H1 (cell line): ENCODE measurements around the gene SND1. TPM values are rescaled to one million over a fixed set of nuclear protein-coding genes. Genes with fewer than 3 reads are reported as not detected.

Source experiments
- CTCF ChIA-PET: fragments of 300-600 bp; sonication (Branson Sonifier 250); formaldehyde crosslinking; loops from one replicate; lab custom pipeline; 2021; ENCODE audit not compliant: partially characterized antibody; lab: Charles Lee
- POLR2A ChIA-PET: fragments of 300-600 bp; sonication (Branson Sonifier 250); formaldehyde crosslinking; loops from one replicate; lab custom pipeline; 2021; ENCODE audit warnings: inconsistent platforms; ENCODE audit not compliant: partially characterized antibody; lab: Charles Lee
- DNase-seq, 2 experiments: peaks; one replicate each; pipeline versions ENCODE4 v3.0.0 to v3.0.0-alpha.2; 2010 to 2022; ENCODE audit warnings: low spot score in 2 of 2, low read depth in 1 of 2, mixed read lengths in 1 of 2
- FAIRE-seq: peaks from 2 replicates; lab custom pipeline; 2011; peaks lifted over from hg19 to GRCh38; lab: Jason Lieb, UNC
- H2AFZ ChIP-seq: 2 replicates; pipeline ENCODE4 v1.8.1; 2012; ENCODE audit warnings: low read length, inconsistent platforms
- H2AK5ac ChIP-seq: 2 replicates; pipeline ENCODE4 v1.6.1; 2013; ENCODE audit warnings: low read depth, low read length
- H2BK120ac ChIP-seq: replicated peaks from 2 replicates; pipeline ENCODE3; 2013; ENCODE audit warnings: low read depth, low read length, inconsistent platforms
- H2BK12ac ChIP-seq: 2 replicates; pipeline ENCODE4 v1.6.1; 2013; ENCODE audit warnings: low read depth, low read length
- H2BK15ac ChIP-seq: 2 replicates; pipeline ENCODE4 v1.6.1; 2013; ENCODE audit warnings: low read length
- H2BK20ac ChIP-seq: 2 replicates; pipeline ENCODE4 v1.6.1; 2013; ENCODE audit warnings: low read length
- H2BK5ac ChIP-seq: 2 replicates; pipeline ENCODE4 v1.6.1; 2013; ENCODE audit warnings: low read depth, low read length
- H3K14ac ChIP-seq: 2 replicates; pipeline ENCODE4 v1.6.1; 2013; ENCODE audit warnings: inconsistent platforms; ENCODE audit not compliant: insufficient read length
- H3K18ac ChIP-seq: 2 replicates; pipeline ENCODE4 v1.6.1; 2013; ENCODE audit warnings: low read length; ENCODE audit errors: extremely low read depth
- H3K23ac ChIP-seq: 2 replicates; pipeline ENCODE4 v1.6.1; 2013; ENCODE audit warnings: inconsistent platforms; ENCODE audit not compliant: insufficient read length
- H3K23me2 ChIP-seq: 2 replicates; pipeline ENCODE4 v1.6.1; 2013; ENCODE audit warnings: low read depth, low read length
- H3K27ac ChIP-seq: 2 replicates; pipeline ENCODE4 v1.6.1; 2011; ENCODE audit warnings: low read depth, low read length, inconsistent platforms
- H3K27me3 ChIP-seq, 4 experiments: replicated peaks in 1 of 4; 1 replicate in 1 of 4; 2 replicates in 3 of 4; pipeline versions ENCODE4 v1.6.1 to v1.8.1; 2011 to 2013; ENCODE audit warnings: low read length in 3 of 4, mild to moderate bottlenecking in 3 of 4, inconsistent platforms in 2 of 4, mixed read lengths in 2 of 4, moderate library complexity in 1 of 4; ENCODE audit not compliant: control insufficient read depth in 3 of 4, insufficient read depth in 3 of 4; ENCODE audit errors: extremely low read depth in 1 of 4
- H3K36me3 ChIP-seq, 4 experiments: 2 replicates each; pipeline versions ENCODE4 v1.6.1 to v1.8.1; 2011 to 2013; ENCODE audit warnings: mild to moderate bottlenecking in 4 of 4, low read length in 3 of 4, moderate library complexity in 2 of 4, control low read depth in 1 of 4, inconsistent platforms in 1 of 4; ENCODE audit not compliant: insufficient read depth in 4 of 4, control insufficient read depth in 2 of 4
- H3K4ac ChIP-seq: replicated peaks from 2 replicates; pipeline ENCODE3; 2013; ENCODE audit warnings: low read length, low read depth, mixed read lengths, inconsistent platforms; ENCODE audit not compliant: insufficient read length
- H3K4me1 ChIP-seq, 4 experiments: replicated peaks in 1 of 4; 1 replicate in 1 of 4; 2 replicates in 3 of 4; pipeline versions ENCODE4 v1.6.1 to v1.8.1; 2011 to 2013; ENCODE audit warnings: low read length in 3 of 4, inconsistent platforms in 2 of 4, mixed read lengths in 1 of 4; ENCODE audit not compliant: insufficient read depth in 4 of 4, control insufficient read depth in 3 of 4
- H3K4me2 ChIP-seq, 2 experiments: 2 replicates each; pipeline versions ENCODE4 v1.6.1 to v1.8.1; 2011 to 2013; ENCODE audit warnings: low read depth in 2 of 2, low read length in 2 of 2, control low read depth in 1 of 2, inconsistent platforms in 1 of 2, mild to moderate bottlenecking in 1 of 2; ENCODE audit not compliant: insufficient read depth in 1 of 2
- H3K4me3 ChIP-seq, 4 experiments: fragments of 200-600, 300-600 bp in 1 of 4; sonication (generic), shearing (Covaris generic), sonication (Bioruptor Twin) in 1 of 4; 2 replicates each; pipeline versions ENCODE4 v1.5.1 to v1.8.1; 2011 to 2016; ENCODE audit warnings: low read length in 4 of 4, low read depth in 3 of 4, control low read depth in 2 of 4, inconsistent platforms in 2 of 4, mild to moderate bottlenecking in 2 of 4, mixed read lengths in 1 of 4, moderate library complexity in 1 of 4; ENCODE audit not compliant: insufficient read depth in 2 of 4; ENCODE audit errors: extremely low read depth in 1 of 4
- H3K56ac ChIP-seq: replicated peaks from 2 replicates; pipeline ENCODE3; 2013; ENCODE audit warnings: low read depth, mild to moderate bottlenecking, mixed read lengths, low read length, inconsistent platforms; ENCODE audit not compliant: insufficient read length
- H3K79me1 ChIP-seq: 2 replicates; pipeline ENCODE4 v1.6.1; 2013; ENCODE audit warnings: low read depth, low read length, control low read depth
- H3K79me2 ChIP-seq, 2 experiments: 2 replicates each; pipeline versions ENCODE4 v1.6.1 to v1.8.1; 2012 to 2013; ENCODE audit warnings: low read length in 2 of 2, mild to moderate bottlenecking in 2 of 2, inconsistent platforms in 1 of 2; ENCODE audit not compliant: insufficient read depth in 2 of 2, control insufficient read depth in 1 of 2
- H3K9ac ChIP-seq, 4 experiments: replicated peaks in 1 of 4; 1 replicate in 1 of 4; 2 replicates in 3 of 4; pipeline versions ENCODE4 v1.6.1 to v1.8.1; 2011 to 2013; ENCODE audit warnings: low read depth in 3 of 4, low read length in 3 of 4, control low read depth in 2 of 4, mild to moderate bottlenecking in 2 of 4, moderate library complexity in 2 of 4, inconsistent platforms in 1 of 4; ENCODE audit errors: extremely low read depth in 1 of 4
- H3K9me3 ChIP-seq, 2 experiments: 2 replicates each; pipeline versions ENCODE4 v1.6.1 to v1.8.1; 2012 to 2013; ENCODE audit warnings: mild to moderate bottlenecking in 2 of 2, moderate library complexity in 2 of 2, control low read depth in 1 of 2, inconsistent platforms in 1 of 2, low read depth in 1 of 2, low read length in 1 of 2, mixed read lengths in 1 of 2; ENCODE audit not compliant: insufficient read depth in 2 of 2
- H4K20me1 ChIP-seq, 2 experiments: replicated peaks in 1 of 2; 2 replicates each; pipeline versions ENCODE3 to v1.8.1; 2011 to 2013; ENCODE audit warnings: inconsistent platforms in 2 of 2, low read length in 2 of 2, mild to moderate bottlenecking in 1 of 2; ENCODE audit not compliant: insufficient read depth in 2 of 2, control insufficient read depth in 1 of 2
- H4K5ac ChIP-seq: 2 replicates; pipeline ENCODE4 v1.6.1; 2013; ENCODE audit warnings: low read length, low read depth, mixed read lengths, inconsistent platforms; ENCODE audit not compliant: insufficient read length
- H4K8ac ChIP-seq: 2 replicates; pipeline ENCODE4 v1.8.0; 2013; ENCODE audit warnings: mild to moderate bottlenecking, moderate library complexity, low read length, inconsistent platforms; ENCODE audit not compliant: insufficient read depth; ENCODE audit errors: extremely low read depth
- H4K91ac ChIP-seq: replicated peaks from 2 replicates; pipeline ENCODE3; 2013; ENCODE audit warnings: low read length, mixed read lengths, inconsistent platforms; ENCODE audit not compliant: insufficient read length
- CBX5 ChIP-seq: fragments of 300-800, 300-1000 bp; sonication (generic); IDR thresholded peaks from 2 replicates; pipeline ENCODE4 v1.7.1; 2016; ENCODE audit warnings: antibody characterized with exemption, low read length, low read depth
- CBX8 ChIP-seq: fragments of 300-800, 300-1000 bp; sonication (generic); IDR thresholded peaks from 2 replicates; pipeline ENCODE4 v1.7.1; 2016; ENCODE audit warnings: low read depth, low read length, borderline replicate concordance
- CHD2 ChIP-seq: IDR thresholded peaks from 2 replicates; pipeline ENCODE4 v1.6.1; 2012; ENCODE audit warnings: low read length, improper control_type of control experiment
- CREB1 ChIP-seq: IDR thresholded peaks from 2 replicates; pipeline ENCODE4 v1.6.1; 2012; ENCODE audit warnings: inconsistent platforms
- KDM4A ChIP-seq: IDR thresholded peaks from one replicate; pipeline ENCODE4 v1.7.1; 2012; ENCODE audit warnings: low read depth, mild to moderate bottlenecking, moderate library complexity, low read length, inconsistent platforms; ENCODE audit not compliant: severe bottlenecking
- POLR2A ChIP-seq, 2 experiments: IDR thresholded peaks; 1 replicate in 1 of 2; 2 replicates in 1 of 2; pipeline ENCODE4 v1.6.1; 2011; ENCODE audit warnings: low read depth in 2 of 2, low read length in 2 of 2, mild to moderate bottlenecking in 2 of 2; ENCODE audit errors: control extremely low read depth in 1 of 2
- SRF ChIP-seq: IDR thresholded peaks from 2 replicates; pipeline ENCODE4 v1.6.1; 2011; ENCODE audit warnings: mild to moderate bottlenecking, low read depth, low read length, moderate library complexity
- USF2 ChIP-seq: IDR thresholded peaks from 2 replicates; pipeline ENCODE4 v1.6.1; 2011; ENCODE audit warnings: low read length, improper control_type of control experiment
- WGBS, 2 experiments: shearing (Covaris generic) in 1 of 2; methylation state at CpG; one replicate each; pipeline versions ENCODE4 v1.1.6 to v1.1.7; 2013 to 2015; ENCODE audit warnings: low lambda C conversion rate in 2 of 2, mixed read lengths in 2 of 2, inconsistent platforms in 1 of 2, low coverage in 1 of 2, missing lambda C conversion rate in 1 of 2; ENCODE audit not compliant: insufficient replicate concordance in 2 of 2, insufficient coverage in 1 of 2, insufficient read length in 1 of 2; ENCODE audit errors: extremely low coverage in 1 of 2, missing lambda C conversion rate in 1 of 2; 5-methylcytosine and 5-hydroxymethylcytosine counted together
- polyA plus RNA-seq, 7 experiments: library from polyadenylated mRNA; depleted of rRNA in 3 of 7; stranded (reverse) in 5 of 7; unstranded in 2 of 7; fragments of >200 nt in 5 of 7; fragments of 200-250 nt in 2 of 7; gene quantifications; 1 replicate in 5 of 7; 2 replicates in 1 of 7; 4 replicates in 1 of 7; pipeline versions ENCODE4 v1.2.1 to v1.2.3, GENCODE V29; 2011 to 2013; ENCODE audit warnings: missing spikeins in 2 of 7, mixed read lengths in 2 of 7
- total RNA-seq: library from RNA; stranded (reverse); fragmentation: NEBNext Ultra II Directional; extraction: Animal tissue kit (Norgen Biotek cat#: 25700); gene quantifications from 2 replicates; pipeline ENCODE4 v1.2.1, GENCODE V29; 2021

The SND1 gene
- total and polyA plus RNA-seq, 2 of the 8 experiments (the other 6 are each of a cell fraction or from before 2014, with no cell fraction given): 122 to 290 TPM

GRCh38 chr7:127881564-127881963, 229.6 kb downstream of the SND1 start:
- no peak for TF ChIP-seq USF2
- TF ChIP-seq POLR2A (IDR thresholded peaks at IDR 0.05; ENCODE audit: control extremely low read depth in 1 of 2, low read depth in 2 of 2, low read length in 2 of 2): no peak
- no peak for TF ChIP-seq CBX8
- TF ChIP-seq CREB1: no peak
- TF ChIP-seq SRF: no peak
- no peak for TF ChIP-seq KDM4A
- TF ChIP-seq CHD2: no peak
- TF ChIP-seq CBX5: no peak
- Histone ChIP-seq H4K5ac (no peak overlapping the region), H3K9me3 (no peaks in the 10 kb centered on the region), H2BK120ac (no peak overlapping the region), H3K4me1 (peaks cover 0 to 12% (median 3%) of the 10 kb centered on the region in 4 experiments; a peak in 2 of 7 replicates), H3K18ac (no peak overlapping the region), H2BK12ac (no peak overlapping the region), H3K4ac (no peak overlapping the region), H2AK5ac (no peak overlapping the region), H3K56ac (no peak overlapping the region), H4K8ac (no peak overlapping the region), H3K9ac (no peak overlapping the region), H3K14ac (no peak overlapping the region), H3K23me2 (no peaks in the 10 kb centered on the region), H3K36me3 (no peaks in the 10 kb centered on the region), H3K27ac (no peak overlapping the region), H3K79me1 (peaks cover 7% of the 10 kb centered on the region; the same call in 1 of the 2 replicates), H3K23ac (no peak overlapping the region), H2BK5ac (0 out of 2 replicates have a peak overlapping the region, but pooled peaks have one; percentile 40), H4K91ac (no peak overlapping the region), H2AFZ (no peak overlapping the region), H3K4me2 (no peak overlapping the region), H3K27me3 (no peaks in the 10 kb centered on the region), H3K79me2 (peaks cover 0 to 28% of the 10 kb centered on the region in 2 experiments; a peak in 2 of 4 replicates), H2BK20ac (no peak overlapping the region), H3K4me3 (no peak overlapping the region), H2BK15ac (no peak overlapping the region), H4K20me1 (peaks cover 2 to 3% of the 10 kb centered on the region in 2 experiments)
- WGBS, 2 experiments: 90% methylated on average over 7 of the region's 7 CpGs; no CpG with 5 or more reads in 1 of the 2 experiments
- FAIRE-seq: no peak
- ChIA-PET CTCF (interaction anchor here (1.2 to 1.6 kb wide), 2 partner anchors 11 to 15 kb away, joined by 3 to 6 read pairs; no protein-coding TSS in a partner anchor), POLR2A (interaction anchor here (1.1 kb wide), 1 partner anchor 19 kb away, joined by 5 read pairs; no protein-coding TSS in a partner anchor)
- DNase-seq: no peak
